ENCODE measurements around the gene PIGP. TPM values are rescaled to one million over a fixed set of nuclear protein-coding genes. Genes with fewer than 3 reads are reported as not detected.

The PIGP gene
- polyA plus RNA-seq, 3 donors = 8.8 to 17.6 (median 10.6) TPM

GRCh38 chr21:37087188-37087587 lies 14.3 kb upstream of the PIGP start:
- H3K9me3 ChIP-seq (replicated peaks in 1 of 2; ENCODE audit: control insufficient read depth in 1 of 2, insufficient read depth in 1 of 2, low read length in 2 of 2) = no peaks in the 10 kb centered on the region
- Mint-ChIP-seq H3K27me3 (ENCODE audit: low read depth in 3 of 3) (no peaks in the 10 kb centered on the region), H3K4me3 (no peak overlapping the region), H3K27ac (no peak overlapping the region), H3K9me3 (no peaks in the 10 kb centered on the region), H3K36me3 (peaks cover 16 to 22% of the 10 kb centered on the region in 2 donors), H3K4me1 (peaks cover 17% of the 10 kb centered on the region)
- H2AFZ ChIP-seq (ENCODE audit: insufficient read depth, low read depth, low read length, poor library complexity, severe bottlenecking) = no peak overlapping the region
- H4K20me1 ChIP-seq (ENCODE audit: insufficient read depth, low read length) = peaks cover 11% of the 10 kb centered on the region
- H3K4me1 ChIP-seq (ENCODE audit: control insufficient read depth in 1 of 2, insufficient read depth in 2 of 2, low read length in 2 of 2) = peaks cover 8 to 12% of the 10 kb centered on the region in 2 donors
- no peak overlapping the region for H3K27ac ChIP-seq (ENCODE audit: low read depth in 1 of 2, low read length in 2 of 2)
- H3K36me3 ChIP-seq (replicated peaks in 1 of 2; ENCODE audit: control insufficient read depth in 1 of 2, insufficient read depth in 2 of 2, low read length in 2 of 2) = peaks cover 14 to 28% of the 10 kb centered on the region in 2 donors
- no peak for TF ChIP-seq CTCF (IDR thresholded peaks at IDR 0.05)
- H3K9ac ChIP-seq (ENCODE audit: insufficient read depth, low read length, poor library complexity, severe bottlenecking) = no peak overlapping the region
- peaks cover 46% of the 10 kb centered on the region for H3K79me2 ChIP-seq (ENCODE audit: insufficient read depth, low read length)
- H3K4me2 ChIP-seq (replicated peaks; ENCODE audit: extremely low read depth, low read length, poor library complexity, severe bottlenecking) = no peak overlapping the region
- DNase-seq = no peak
- intact Hi-C loops (cut with micrococcal nuclease) = no loop called here
- no peak overlapping the region for H3K4me3 ChIP-seq (replicated peaks in 1 of 3; ENCODE audit: low read depth in 2 of 3, low read length in 3 of 3)
- H3K27me3 ChIP-seq (ENCODE audit: control insufficient read depth in 2 of 2, insufficient read depth in 2 of 2, low read length in 2 of 2) = no peaks in the 10 kb centered on the region
- 66% methylated on average over 5 of the region's 5 CpGs for WGBS (ENCODE audit: insufficient coverage)

- Mint-ChIP-seq H3K4me1 (peaks cover 19% of the 10 kb centered on the region), H3K4me3 (no peak overlapping the region), H3K36me3 (peaks cover 13 to 19% of the 10 kb centered on the region in 2 donors), H3K27me3 (ENCODE audit: low read depth in 3 of 3) (no peaks in the 10 kb centered on the region), H3K27ac (no peak overlapping the region), H3K9me3 (no peaks in the 10 kb centered on the region)
- no peak overlapping the region for H3K9ac ChIP-seq (ENCODE audit: insufficient read depth, low read length, poor library complexity, severe bottlenecking)
- no peak for DNase-seq
- H2AFZ ChIP-seq (ENCODE audit: insufficient read depth, low read depth, low read length, poor library complexity, severe bottlenecking) = no peak overlapping the region
- peaks cover 8 to 12% of the 10 kb centered on the region in 2 donors for H3K4me1 ChIP-seq (ENCODE audit: control insufficient read depth in 1 of 2, insufficient read depth in 2 of 2, low read length in 2 of 2)
- no peaks in the 10 kb centered on the region for H3K9me3 ChIP-seq (replicated peaks in 1 of 2; ENCODE audit: control insufficient read depth in 1 of 2, insufficient read depth in 1 of 2, low read length in 2 of 2)
- peaks cover 61% of the 10 kb centered on the region for H3K79me2 ChIP-seq (ENCODE audit: insufficient read depth, low read length)
- 100% methylated on average over 2 of the region's 3 CpGs for WGBS (ENCODE audit: insufficient coverage)
- intact Hi-C loops (cut with micrococcal nuclease) = no loop called here
- no peak overlapping the region for H3K27ac ChIP-seq (ENCODE audit: low read depth in 1 of 2, low read length in 2 of 2)
- H3K4me3 ChIP-seq (replicated peaks in 1 of 3; ENCODE audit: low read depth in 2 of 3, low read length in 3 of 3) = no peak overlapping the region
- TF ChIP-seq CTCF (IDR thresholded peaks at IDR 0.05) = no peak
- H3K4me2 ChIP-seq (replicated peaks; ENCODE audit: extremely low read depth, low read length, poor library complexity, severe bottlenecking) = no peak overlapping the region
- peaks cover 16% of the 10 kb centered on the region for H4K20me1 ChIP-seq (ENCODE audit: insufficient read depth, low read length)
- H3K36me3 ChIP-seq (replicated peaks in 1 of 2; ENCODE audit: control insufficient read depth in 1 of 2, insufficient read depth in 2 of 2, low read length in 2 of 2) = peaks cover 5 to 16% of the 10 kb centered on the region in 2 donors
- no peaks in the 10 kb centered on the region for H3K27me3 ChIP-seq (ENCODE audit: control insufficient read depth in 2 of 2, insufficient read depth in 2 of 2, low read length in 2 of 2)
Observed at GRCh38 chr21:37085726-37086125, 12.9 kb upstream of the PIGP start.
